HCT116 (cell line): ENCODE data around the gene ANKZF1. TPM values are rescaled to one million over a fixed set of nuclear protein-coding genes. Genes with fewer than 3 reads are reported as not detected.

Experiments
- ATAC-seq: fragments of 200-7000 bp; cut with Tn5 transposase; 2 replicates; pipeline ENCODE4 v1.9.1; 2020; ENCODE audit warnings: mild to moderate bottlenecking, moderate library complexity
- BruUV-seq: library from RNA; stranded (reverse); fragments of 400-500 nt; replicated peaks from 2 replicates; lab custom pipeline; 2021; lab: Mats Ljungman, UMichigan
- CTCF ChIA-PET: fragments of 300-600 bp; sonication (Branson Sonifier 250); formaldehyde crosslinking; loops from one replicate; lab custom pipeline; 2021; ENCODE audit warnings: antibody characterized with exemption; lab: Charles Lee
- POLR2A ChIA-PET: fragments of 300-600, 350-600 bp; sonication (Branson Sonifier 250); formaldehyde crosslinking; loops from one replicate; lab custom pipeline; 2021; ENCODE audit warnings: antibody characterized with exemption; lab: Charles Lee
- RAD21 ChIA-PET, 2 experiments: fragments of 300-600 bp; sonication (Branson Sonifier 250); formaldehyde crosslinking; loops; one replicate each; lab custom pipeline; 2023; ENCODE audit warnings: low total read pairs in 2 of 2; ENCODE audit not compliant: uncharacterized antibody in 2 of 2, unreplicated experiment in 2 of 2, low non-redundant PET in 1 of 2; lab: Charles Lee
- DNase-seq: peaks from one replicate; pipeline ENCODE4 v3.0.0-alpha.2; 2010; ENCODE audit warnings: low read depth, low spot score
- H2AFZ ChIP-seq: fragments of 200-600 bp; shearing (Covaris generic), sonication (generic); 2 replicates; pipeline ENCODE4 v1.6.1; 2017; ENCODE audit warnings: low read depth, mixed run types, mixed read lengths, antibody characterized with exemption, low read length; ENCODE audit not compliant: poor library complexity, severe bottlenecking
- H3K27ac ChIP-seq: 2 replicates; pipeline ENCODE4 v1.5.1; 2012; ENCODE audit warnings: low read depth, low read length
- H3K27me3 ChIP-seq: fragments of 200-600 bp; sonication (generic); 2 replicates; pipeline ENCODE4 v1.6.1; 2016; ENCODE audit warnings: mixed run types, low read length, mixed read lengths; ENCODE audit not compliant: insufficient read depth
- H3K36me3 ChIP-seq, 2 experiments: fragments of 200-500 bp in 1 of 2; fragments of 200-600 bp in 1 of 2; sonication (Bioruptor generic) in 1 of 2; sonication (generic) in 1 of 2; 2 replicates each; pipeline versions ENCODE4 v1.5.1 to v1.6.1; 2014 to 2016; ENCODE audit warnings: low read length in 2 of 2, inconsistent platforms in 1 of 2, mixed read lengths in 1 of 2, mixed run types in 1 of 2; ENCODE audit not compliant: insufficient read depth in 2 of 2, control insufficient read depth in 1 of 2
- H3K4me1 ChIP-seq, 2 experiments: fragments of 200-600 bp in 1 of 2; sonication (generic) in 1 of 2; 2 replicates each; pipeline versions ENCODE4 v1.5.1 to v1.6.1; 2012 to 2017; ENCODE audit warnings: low read length in 2 of 2, inconsistent platforms in 1 of 2, mild to moderate bottlenecking in 1 of 2, mixed read lengths in 1 of 2, mixed run types in 1 of 2, moderate library complexity in 1 of 2; ENCODE audit not compliant: insufficient read depth in 2 of 2, control insufficient read depth in 1 of 2
- H3K4me2 ChIP-seq: fragments of 200-600 bp; sonication (generic); 2 replicates; pipeline ENCODE4 v1.6.1; 2017; ENCODE audit warnings: mixed run types, low read length, mixed read lengths
- H3K4me3 ChIP-seq, 2 experiments: fragments of 200-600 bp in 1 of 2; sonication (generic) in 1 of 2; replicated peaks in 1 of 2; 2 replicates each; pipeline ENCODE4 v1.5.1; 2011 to 2016; ENCODE audit warnings: low read length in 2 of 2, control low read depth in 1 of 2, low read depth in 1 of 2, mild to moderate bottlenecking in 1 of 2, mixed read lengths in 1 of 2, mixed run types in 1 of 2
- H3K79me2 ChIP-seq: fragments of 200-600 bp; sonication (generic); 2 replicates; pipeline ENCODE4 v1.6.1; 2017; ENCODE audit warnings: mild to moderate bottlenecking, mixed run types, low read length, moderate library complexity, mixed read lengths; ENCODE audit not compliant: insufficient read depth
- H3K9ac ChIP-seq: fragments of 200-600 bp; sonication (generic); 2 replicates; pipeline ENCODE4 v1.6.1; 2016; ENCODE audit warnings: low read length, mixed read lengths
- H3K9me2 ChIP-seq: fragments of 200-600 bp; sonication (generic), shearing (Covaris generic); 2 replicates; pipeline ENCODE4 v1.6.1; 2017; ENCODE audit warnings: mixed run types, mild to moderate bottlenecking, moderate library complexity; ENCODE audit not compliant: insufficient read depth
- H3K9me3 ChIP-seq, 2 experiments: fragments of 200-500 bp in 1 of 2; fragments of 200-600 bp in 1 of 2; sonication (Bioruptor generic) in 1 of 2; sonication (generic) in 1 of 2; 2 replicates each; pipeline ENCODE4 v1.6.1; 2014 to 2017; ENCODE audit warnings: low read length in 2 of 2, mixed read lengths in 2 of 2, inconsistent platforms in 1 of 2, low read depth in 1 of 2, mild to moderate bottlenecking in 1 of 2, mixed run types in 1 of 2, moderate library complexity in 1 of 2; ENCODE audit not compliant: control insufficient read depth in 1 of 2, insufficient read depth in 1 of 2
- H4K20me1 ChIP-seq: fragments of 200-600 bp; sonication (generic), shearing (Covaris generic); 2 replicates; pipeline ENCODE4 v1.6.1; 2017; ENCODE audit warnings: mixed run types, mild to moderate bottlenecking, moderate library complexity; ENCODE audit not compliant: insufficient read depth
- ATF3 ChIP-seq: IDR thresholded peaks from 2 replicates; pipeline ENCODE4 v1.6.1; 2012
- CEBPB ChIP-seq: IDR thresholded peaks from 2 replicates; pipeline ENCODE4 v1.6.1; 2012; ENCODE audit warnings: low read depth
- EGR1 ChIP-seq: IDR thresholded peaks from 2 replicates; pipeline ENCODE4 v1.6.1; 2012; ENCODE audit warnings: low read depth
- ELF1 ChIP-seq: IDR thresholded peaks from 2 replicates; pipeline ENCODE4 v1.6.1; 2012; ENCODE audit warnings: low read depth, borderline replicate concordance
- EZH2phosphoT487 ChIP-seq: fragments of 200-600 bp; IDR thresholded peaks from 2 replicates; pipeline ENCODE4 v1.6.1; 2018; ENCODE audit warnings: antibody characterized with exemption, borderline replicate concordance
- POLR2A ChIP-seq: IDR thresholded peaks from 2 replicates; pipeline ENCODE4 v1.7.0; 2011; ENCODE audit warnings: borderline replicate concordance; ENCODE audit not compliant: insufficient read depth, insufficient read length; ENCODE audit errors: extremely low read depth
- RAD21 ChIP-seq: IDR thresholded peaks from 2 replicates; pipeline ENCODE4 v1.6.1; 2012; ENCODE audit warnings: low read depth, mild to moderate bottlenecking
- SIN3A ChIP-seq: IDR thresholded peaks from 2 replicates; pipeline ENCODE4 v1.6.1; 2012; ENCODE audit warnings: low read depth
- TCF7L2 ChIP-seq: IDR thresholded peaks from 2 replicates; pipeline ENCODE4 v1.7.0; 2011; ENCODE audit warnings: borderline replicate concordance, inconsistent platforms; ENCODE audit not compliant: insufficient read depth, insufficient read length; ENCODE audit errors: extremely low read depth
- ZBTB33 ChIP-seq: IDR thresholded peaks from 2 replicates; pipeline ENCODE4 v1.6.1; 2011; ENCODE audit warnings: mild to moderate bottlenecking, low read length, moderate library complexity; ENCODE audit not compliant: insufficient replicate concordance; ENCODE audit errors: extremely low read depth
- intact Hi-C: fragments of 100-400 bp; cut with micrococcal nuclease; formaldehyde crosslinking; loops from 2 replicates; pipeline ENCODE4 v1.10.0; 2022
- total RNA-seq: library from RNA; stranded (reverse); gene quantifications from one replicate; pipeline ENCODE4 v1.2.1, GENCODE V29; 2021; ENCODE audit not compliant: unreplicated experiment

Gene ANKZF1
- total RNA-seq, 1 experiment from 2014 or later, result 64.7 TPM

- Histone ChIP-seq H3K79me2 (no peaks in the 10 kb centered on the region), H3K27me3 (no peaks in the 10 kb centered on the region), H3K36me3 (peaks cover 10 to 23% of the 10 kb centered on the region in 2 experiments; a peak in 3 of 4 replicates), H3K4me3 (no peak overlapping the region), H4K20me1 (no peaks in the 10 kb centered on the region), H3K27ac (no peak overlapping the region), H3K4me2 (no peak overlapping the region), H3K9me3 (no peaks in the 10 kb centered on the region), H3K9me2 (no peaks in the 10 kb centered on the region), H3K4me1 (peaks cover 4 to 19% of the 10 kb centered on the region in 2 experiments; a peak in 3 of 4 replicates), H2AFZ (no peak overlapping the region), H3K9ac (no peak overlapping the region)
- no TSS peak for BruUV-seq
- ATAC-seq, result no peak
- TF ChIP-seq ATF3 (no peak), ZBTB33 (no peak)
- DNase-seq, result no peak
- POLR2A ChIA-PET, result no interaction called here
- intact Hi-C loops, result no loop called here
- RAD21 ChIA-PET, result no interaction called here
- CTCF ChIA-PET, result no interaction called here
Observed at GRCh38 chr2:219213026-219213415, 16.6 kb upstream of the ANKZF1 start.

GRCh38 chr2:219213486-219214071 lies 16.0 kb upstream of the ANKZF1 start:
- Histone ChIP-seq H4K20me1 (no peaks in the 10 kb centered on the region), H3K4me2 (no peak overlapping the region), H3K9ac (no peak overlapping the region), H3K27me3 (no peaks in the 10 kb centered on the region), H3K9me2 (no peaks in the 10 kb centered on the region), H3K79me2 (no peaks in the 10 kb centered on the region), H3K27ac (no peak overlapping the region), H3K4me1 (peaks cover 4 to 25% of the 10 kb centered on the region in 2 experiments; a peak in 3 of 4 replicates), H3K4me3 (no peak overlapping the region), H2AFZ (no peak overlapping the region), H3K36me3 (peaks cover 8 to 22% of the 10 kb centered on the region in 2 experiments; a peak in 3 of 4 replicates), H3K9me3 (no peaks in the 10 kb centered on the region)
- no peak for DNase-seq
- RAD21 ChIA-PET, result no interaction called here
- no peak for TF ChIP-seq CEBPB
- TF ChIP-seq ELF1, result no peak
- no peak for TF ChIP-seq RAD21
- TF ChIP-seq SIN3A, result no peak
- no peak for TF ChIP-seq POLR2A
- no peak for TF ChIP-seq EGR1
- TF ChIP-seq EZH2phosphoT487, result no peak
- no peak for TF ChIP-seq TCF7L2
- ATAC-seq, result no peak
- intact Hi-C loops, result no loop called here
- CTCF ChIA-PET, result no interaction called here
- no TSS peak for BruUV-seq
- POLR2A ChIA-PET, result no interaction called here
